Gastrocnemius medialis (tissue), 4 donors: Measurements from ENCODE around the gene ALG14.

ENCODE experiments used
- POLR2A ChIP-seq, 2 donors: fragments of 450-650 bp; IDR thresholded peaks; one replicate each; pipeline ENCODE4 v1.6.1; 2017; ENCODE audit warnings: antibody characterized with exemption in 2 of 2, mild to moderate bottlenecking in 2 of 2, moderate library complexity in 2 of 2
- TF ChIP-seq, protein P1 (sequence below), 5 experiments: fragments of 450-650 bp in 3 of 5; fragments of 200-600 bp in 2 of 5; sonication (generic) in 2 of 5; IDR thresholded peaks in 4 of 5; conservative IDR thresholded peaks in 1 of 5; 1 replicate in 4 of 5; 2 replicates in 1 of 5; pipeline ENCODE4 v1.5.1; 2016 to 2019; ENCODE audit warnings: antibody characterized with exemption in 5 of 5, mild to moderate bottlenecking in 3 of 5, moderate library complexity in 3 of 5

DNA sequence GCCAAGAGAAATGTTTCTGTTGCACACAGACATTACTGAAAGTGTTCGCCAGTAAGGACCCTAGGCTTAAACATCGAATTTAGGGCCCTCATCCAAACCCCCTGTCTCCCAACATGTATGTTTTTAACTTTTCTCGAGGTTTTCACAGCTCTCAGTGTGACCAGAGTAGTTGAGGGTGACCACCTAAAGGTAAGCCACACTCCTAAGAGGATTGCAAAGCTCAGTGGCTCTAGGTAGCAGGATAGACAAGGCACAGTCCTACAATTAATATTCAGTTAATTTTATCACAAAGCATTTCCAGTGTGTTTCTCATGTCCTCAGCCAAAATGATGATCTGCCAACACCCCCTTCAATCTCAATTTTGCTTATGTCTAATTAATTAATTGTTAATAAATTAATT, 695 bp upstream of the ALG14 start:
- TF ChIP-seq, protein P1, sequence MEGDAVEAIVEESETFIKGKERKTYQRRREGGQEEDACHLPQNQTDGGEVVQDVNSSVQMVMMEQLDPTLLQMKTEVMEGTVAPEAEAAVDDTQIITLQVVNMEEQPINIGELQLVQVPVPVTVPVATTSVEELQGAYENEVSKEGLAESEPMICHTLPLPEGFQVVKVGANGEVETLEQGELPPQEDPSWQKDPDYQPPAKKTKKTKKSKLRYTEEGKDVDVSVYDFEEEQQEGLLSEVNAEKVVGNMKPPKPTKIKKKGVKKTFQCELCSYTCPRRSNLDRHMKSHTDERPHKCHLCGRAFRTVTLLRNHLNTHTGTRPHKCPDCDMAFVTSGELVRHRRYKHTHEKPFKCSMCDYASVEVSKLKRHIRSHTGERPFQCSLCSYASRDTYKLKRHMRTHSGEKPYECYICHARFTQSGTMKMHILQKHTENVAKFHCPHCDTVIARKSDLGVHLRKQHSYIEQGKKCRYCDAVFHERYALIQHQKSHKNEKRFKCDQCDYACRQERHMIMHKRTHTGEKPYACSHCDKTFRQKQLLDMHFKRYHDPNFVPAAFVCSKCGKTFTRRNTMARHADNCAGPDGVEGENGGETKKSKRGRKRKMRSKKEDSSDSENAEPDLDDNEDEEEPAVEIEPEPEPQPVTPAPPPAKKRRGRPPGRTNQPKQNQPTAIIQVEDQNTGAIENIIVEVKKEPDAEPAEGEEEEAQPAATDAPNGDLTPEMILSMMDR (IDR thresholded peaks at IDR 0.05 in 4 of 5, conservative IDR thresholded peaks at IDR 0.05 in 1 of 5): no peak
- TF ChIP-seq POLR2A (IDR thresholded peaks at IDR 0.05): no peak
